Vagina (tissue), 2 donors: Measurements from ENCODE around the gene C5orf52. TPM values are rescaled to one million over a fixed set of nuclear protein-coding genes. Genes with fewer than 3 reads are reported as not detected.
"Not testable (repeated sequence)": the region's sequence is repeated elsewhere in the genome, so short reads cannot be mapped to it uniquely, and the experiment has no call there.

ENCODE experiments used
- DNase-seq, 2 donors: peaks; one replicate each; pipeline ENCODE4 v3.0.0-alpha.2; 2017; ENCODE audit errors: extremely low spot score in 2 of 2
- H3K27ac ChIP-seq: fragments of 200-600 bp; sonication (generic); one replicate; pipeline ENCODE4 v1.5.1; 2019
- H3K27me3 ChIP-seq: fragments of 200-600 bp; sonication (generic); one replicate; pipeline ENCODE4 v1.5.1; 2019
- H3K36me3 ChIP-seq, 2 donors: fragments of 200-600 bp; sonication (generic); one replicate each; pipeline ENCODE4 v1.5.1; 2017 to 2019
- H3K4me1 ChIP-seq: fragments of 200-600 bp; sonication (generic); one replicate; pipeline ENCODE4 v1.5.1; 2019
- H3K4me3 ChIP-seq, 2 donors: fragments of 200-600 bp; sonication (generic); 1 replicate in 1 of 2; 2 replicates in 1 of 2; pipeline ENCODE4 v1.5.1; 2016 to 2019
- H3K9me3 ChIP-seq: fragments of 200-600 bp; sonication (generic); one replicate; pipeline ENCODE4 v1.5.1; 2019
- POLR2A ChIP-seq, 2 donors: fragments of 450-650 bp; IDR thresholded peaks; one replicate each; pipeline ENCODE4 v1.6.1; 2017; ENCODE audit warnings: antibody characterized with exemption in 2 of 2, mild to moderate bottlenecking in 2 of 2, moderate library complexity in 2 of 2
- POLR2AphosphoS5 ChIP-seq, 2 donors: sonication (generic); formaldehyde crosslinking; IDR thresholded peaks; one replicate each; pipeline ENCODE4 v1.9.0; 2017; ENCODE audit warnings: antibody characterized with exemption in 2 of 2, mild to moderate bottlenecking in 2 of 2, low read depth in 1 of 2; ENCODE audit not compliant: insufficient read depth in 1 of 2
- intact Hi-C: fragments of 100-400 bp; cut with DNase I; formaldehyde crosslinking; loops from one replicate; pipeline ENCODE4 v1.15.1; 2023
- total RNA-seq: library from RNA; depleted of rRNA; stranded (reverse); fragments of >200 nt; gene quantifications from one replicate; pipeline ENCODE4 v1.2.3, GENCODE V29; 2016
- TF ChIP-seq, protein P1 (sequence below), 3 experiments: fragments of 450-650 bp in 2 of 3; fragments of 200-600 bp in 1 of 3; sonication (generic) in 1 of 3; IDR thresholded peaks; one replicate each; pipeline ENCODE4 v1.5.1; 2017 to 2019; ENCODE audit warnings: antibody characterized with exemption in 3 of 3, mild to moderate bottlenecking in 2 of 3, moderate library complexity in 2 of 3

The C5orf52 gene
- total RNA-seq, 1 donor from 2014 or later = not detected

DNA sequence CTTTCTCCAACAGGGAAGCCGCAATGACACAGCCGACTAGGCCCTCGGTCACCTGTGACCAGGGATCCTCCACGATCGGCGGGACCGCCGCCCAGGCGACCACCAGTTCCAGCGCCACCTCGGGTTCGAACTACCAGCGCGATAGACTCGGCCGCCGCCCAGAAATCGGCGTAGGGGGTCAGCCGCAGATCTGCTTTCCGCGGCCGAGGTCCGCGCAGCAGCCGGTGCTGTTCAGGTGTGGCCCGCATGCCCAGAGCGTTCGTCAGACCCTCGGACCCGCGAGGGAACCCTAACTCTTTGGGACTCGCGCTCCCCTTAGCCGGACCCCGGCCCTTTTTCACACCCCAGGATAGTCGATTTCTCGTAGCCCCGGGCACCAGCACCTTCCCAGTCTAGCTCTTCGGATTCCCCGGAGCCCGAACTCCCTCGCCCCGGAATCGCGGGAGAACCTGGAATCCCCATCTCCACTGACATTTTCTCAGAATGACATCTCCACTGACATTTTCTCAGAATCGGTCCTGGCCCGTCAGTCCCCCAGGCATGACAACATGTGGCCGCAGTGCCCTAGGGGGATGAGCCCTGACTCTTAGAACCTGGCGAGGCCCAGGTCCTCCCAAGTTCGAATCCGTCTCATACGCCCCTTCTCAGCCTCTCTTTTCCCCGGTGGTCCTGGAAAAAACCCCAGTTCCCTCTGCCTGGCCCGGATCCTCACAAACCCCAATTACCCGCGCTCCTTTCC is 428 bp downstream of the C5orf52 start:
- Histone ChIP-seq H3K36me3 (no peaks in the 10 kb centered on the region), H3K27me3 (no peaks in the 10 kb centered on the region), H3K27ac (no peak overlapping the region), H3K4me1 (peaks cover 14% of the 10 kb centered on the region), H3K9me3 (no peaks in the 10 kb centered on the region), H3K4me3 (peak overlapping the region; percentile 44 to 45)
- no peak for TF ChIP-seq POLR2AphosphoS5 (IDR thresholded peaks at IDR 0.05; ENCODE audit: insufficient read depth in 1 of 2, low read depth in 1 of 2)
- no peak for TF ChIP-seq POLR2A (IDR thresholded peaks at IDR 0.05)
- TF ChIP-seq, protein P1, sequence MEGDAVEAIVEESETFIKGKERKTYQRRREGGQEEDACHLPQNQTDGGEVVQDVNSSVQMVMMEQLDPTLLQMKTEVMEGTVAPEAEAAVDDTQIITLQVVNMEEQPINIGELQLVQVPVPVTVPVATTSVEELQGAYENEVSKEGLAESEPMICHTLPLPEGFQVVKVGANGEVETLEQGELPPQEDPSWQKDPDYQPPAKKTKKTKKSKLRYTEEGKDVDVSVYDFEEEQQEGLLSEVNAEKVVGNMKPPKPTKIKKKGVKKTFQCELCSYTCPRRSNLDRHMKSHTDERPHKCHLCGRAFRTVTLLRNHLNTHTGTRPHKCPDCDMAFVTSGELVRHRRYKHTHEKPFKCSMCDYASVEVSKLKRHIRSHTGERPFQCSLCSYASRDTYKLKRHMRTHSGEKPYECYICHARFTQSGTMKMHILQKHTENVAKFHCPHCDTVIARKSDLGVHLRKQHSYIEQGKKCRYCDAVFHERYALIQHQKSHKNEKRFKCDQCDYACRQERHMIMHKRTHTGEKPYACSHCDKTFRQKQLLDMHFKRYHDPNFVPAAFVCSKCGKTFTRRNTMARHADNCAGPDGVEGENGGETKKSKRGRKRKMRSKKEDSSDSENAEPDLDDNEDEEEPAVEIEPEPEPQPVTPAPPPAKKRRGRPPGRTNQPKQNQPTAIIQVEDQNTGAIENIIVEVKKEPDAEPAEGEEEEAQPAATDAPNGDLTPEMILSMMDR (IDR thresholded peaks at IDR 0.05) = no peak
- peak; percentile 79 to 95 for DNase-seq
- intact Hi-C loops = no loop called here

DNA sequence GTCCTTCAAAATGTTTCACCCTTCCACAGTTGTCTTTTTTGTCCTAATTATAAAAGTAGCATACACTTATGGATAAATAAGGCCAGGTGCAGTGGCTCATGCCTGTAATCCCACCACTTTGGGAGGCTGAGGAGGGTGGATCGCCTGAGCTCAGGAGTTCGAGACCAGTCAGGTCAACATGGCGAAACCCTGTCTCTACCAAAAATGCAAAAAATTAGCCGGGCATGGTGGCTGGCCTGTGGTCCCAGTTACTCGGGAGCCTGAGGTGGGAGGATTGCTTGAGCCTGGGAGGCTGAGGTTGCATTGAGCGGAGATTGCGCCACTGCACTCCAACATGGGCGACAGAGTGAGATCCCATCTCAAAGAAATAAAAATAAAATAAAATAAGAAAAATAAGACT is 1.6 kb downstream of the C5orf52 start:
- intact Hi-C loops = no loop called here
- H3K27me3 ChIP-seq = no peaks in the 10 kb centered on the region
- H3K27ac ChIP-seq = no peak overlapping the region
- peak in 1 of 2 donors; percentile 18 for DNase-seq
- no peaks in the 10 kb centered on the region for H3K36me3 ChIP-seq
- TF ChIP-seq POLR2AphosphoS5 (IDR thresholded peaks at IDR 0.05; ENCODE audit: insufficient read depth in 1 of 2, low read depth in 1 of 2) (no peak), POLR2A (IDR thresholded peaks at IDR 0.05) (no peak)
- TF ChIP-seq, protein P1 (IDR thresholded peaks at IDR 0.05) = no peak
- H3K4me3 ChIP-seq = no peak overlapping the region
- H3K4me1 ChIP-seq = peaks cover 14% of the 10 kb centered on the region
- H3K9me3 ChIP-seq = no peaks in the 10 kb centered on the region

DNA sequence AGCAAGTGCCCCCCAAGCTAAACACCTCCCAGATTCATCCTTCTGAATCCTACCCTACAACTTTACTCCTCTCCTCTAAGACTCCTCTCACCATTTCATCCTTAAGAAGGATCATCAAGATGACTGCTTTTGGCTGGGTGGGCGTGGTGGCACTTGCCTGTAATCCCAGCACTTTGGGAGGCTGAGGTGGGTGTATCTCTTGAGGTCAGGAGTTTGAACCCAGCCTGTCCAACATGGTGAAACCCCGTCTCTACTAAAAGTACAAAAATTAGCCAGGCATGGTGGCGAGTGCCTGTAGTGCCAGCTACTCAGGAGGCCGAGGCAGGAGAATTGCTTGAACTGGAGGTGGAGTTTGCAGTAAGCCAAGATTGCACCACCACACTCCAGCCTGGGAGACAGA is 3.0 kb downstream of the C5orf52 start:
- H3K27me3 ChIP-seq, intact Hi-C loops, H3K27ac ChIP-seq, H3K36me3 ChIP-seq, H3K4me3 ChIP-seq, H3K9me3 ChIP-seq: not testable (repeated sequence)
- peaks cover 14% of the 10 kb centered on the region for H3K4me1 ChIP-seq
- DNase-seq = peak in 1 of 2 donors; percentile 49

GRCh38 chr5:157677931-157678330 is 6.6 kb downstream of the C5orf52 start:
- no peak overlapping the region for H3K4me3 ChIP-seq
- no peak overlapping the region for H3K27ac ChIP-seq
- H3K4me1 ChIP-seq = no peaks in the 10 kb centered on the region
- H3K9me3 ChIP-seq = no peaks in the 10 kb centered on the region
- no peak for TF ChIP-seq POLR2AphosphoS5 (IDR thresholded peaks at IDR 0.05; ENCODE audit: insufficient read depth in 1 of 2, low read depth in 1 of 2)
- TF ChIP-seq, protein P1 (IDR thresholded peaks at IDR 0.05) = no peak
- no peak for TF ChIP-seq POLR2A (IDR thresholded peaks at IDR 0.05)
- H3K27me3 ChIP-seq = no peaks in the 10 kb centered on the region
- peak in 1 of 2 donors; percentile 22 for DNase-seq
- intact Hi-C loops = no loop called here
- no peaks in the 10 kb centered on the region for H3K36me3 ChIP-seq

DNA sequence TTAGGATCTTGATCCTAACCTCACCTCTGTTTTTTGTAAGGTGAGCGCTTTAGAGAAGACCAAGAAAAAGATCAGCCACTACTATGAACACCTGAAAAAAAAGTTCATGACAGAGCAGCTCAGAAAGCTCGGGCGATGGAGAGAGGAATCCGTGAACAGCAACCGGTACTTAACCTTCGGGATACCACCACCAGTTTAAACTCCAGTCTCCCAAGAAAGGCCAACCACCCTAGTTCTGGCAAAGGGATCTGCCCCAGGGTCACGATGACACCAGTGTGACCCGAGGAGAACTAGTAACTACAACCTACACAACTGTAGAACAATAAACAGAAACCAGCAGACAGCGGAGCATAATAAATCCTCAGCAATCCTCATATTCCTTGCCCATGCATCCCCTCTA is 8.5 kb downstream of the C5orf52 start:
- Histone ChIP-seq H3K9me3 (no peaks in the 10 kb centered on the region), H3K27me3 (no peaks in the 10 kb centered on the region), H3K36me3 (no peaks in the 10 kb centered on the region), H3K27ac (no peak overlapping the region), H3K4me3 (no peak overlapping the region), H3K4me1 (no peaks in the 10 kb centered on the region)
- intact Hi-C loops = no loop called here
- no peak for TF ChIP-seq POLR2AphosphoS5 (IDR thresholded peaks at IDR 0.05; ENCODE audit: insufficient read depth in 1 of 2, low read depth in 1 of 2)
- TF ChIP-seq, protein P1 (IDR thresholded peaks at IDR 0.05) = no peak
- TF ChIP-seq POLR2A (IDR thresholded peaks at IDR 0.05) = no peak
- peak in 1 of 2 donors; percentile 79 for DNase-seq
